ENCODE data around the gene NABP1. TPM values are rescaled to one million over a fixed set of nuclear protein-coding genes. Genes with fewer than 3 reads are reported as not detected.

Gene NABP1
- total RNA-seq, 2 experiments from 2014 or later = 52.4 to 53.9 TPM

GRCh38 chr2:191680639-191681038 is 2.7 kb downstream of the NABP1 start:
- ChIA-PET POLR2A (interaction anchor here (0.6 to 1.6 kb wide), 6 partner anchors 8 to 567 kb away, joined by 3 to 24 read pairs (median 4); no protein-coding TSS in a partner anchor), CTCF (interaction anchor here (1.0 to 2.8 kb wide), 4 partner anchors 11 to 114 kb away, joined by 3 to 8 read pairs (median 6); no protein-coding TSS in a partner anchor)
- H3K4me3 Mint-ChIP-seq = peak overlapping the region; percentile 97
- peaks cover 56% of the 10 kb centered on the region for H3K36me3 Mint-ChIP-seq (ENCODE audit: low read depth)
- DNase-seq = no peak
- H3K4me1 Mint-ChIP-seq = peaks cover 58% of the 10 kb centered on the region
- no peaks in the 10 kb centered on the region for H3K9me3 Mint-ChIP-seq (ENCODE audit: low read depth)
- H3K27ac Mint-ChIP-seq = peak overlapping the region; percentile 99
- intact Hi-C loops (cut with DNase I, micrococcal nuclease) = loop anchor here (2.0 to 10.0 kb wide), 3 partner anchors 108 to 508 kb away; no protein-coding TSS in a partner anchor
- ATAC-seq = no peak
- H3K27me3 Mint-ChIP-seq = no peaks in the 10 kb centered on the region

GRCh38 chr2:191682126-191682525 is 4.2 kb downstream of the NABP1 start:
- POLR2A ChIA-PET = interaction anchor here (0.7 to 1.6 kb wide), 2 partner anchors 44 to 78 kb away, joined by 3 to 9 read pairs; no protein-coding TSS in a partner anchor

DNA sequence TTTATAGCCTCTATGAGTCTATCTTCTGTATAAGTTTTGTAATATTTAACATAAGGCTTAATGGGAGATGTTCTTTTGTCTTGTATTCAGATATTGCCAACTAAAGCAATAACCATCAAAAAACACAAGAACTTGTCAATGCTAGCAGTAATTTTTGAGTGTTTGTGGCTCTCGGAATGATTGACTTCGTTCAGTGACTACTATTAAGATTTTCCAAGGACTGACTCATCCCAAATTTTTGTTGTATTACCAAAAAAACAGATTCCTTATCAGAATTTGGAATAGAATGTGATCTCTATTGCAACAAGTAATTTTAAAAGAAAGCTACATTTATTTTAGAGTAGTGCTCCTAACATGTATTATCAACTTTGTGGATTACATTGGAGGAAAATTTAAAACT is 8.1 kb downstream of the NABP1 start:
- Mint-ChIP-seq H3K27me3 (no peaks in the 10 kb centered on the region), H3K9me3 (ENCODE audit: low read depth) (no peaks in the 10 kb centered on the region), H3K4me3 (no peak overlapping the region), H3K4me1 (peaks cover 87% of the 10 kb centered on the region), H3K36me3 (ENCODE audit: low read depth) (peaks cover 66% of the 10 kb centered on the region), H3K27ac (peak overlapping the region; percentile 70)
- DNase-seq (no peak), ATAC-seq (no peak)
- CTCF ChIA-PET = interaction anchor here (0.6 to 1.7 kb wide), 6 partner anchors 45 to 131 kb away, joined by 3 to 4 read pairs (median 3); no protein-coding TSS in a partner anchor
- intact Hi-C loops (cut with DNase I, micrococcal nuclease) = loop anchor here in 1 of 2 experiments (10.0 kb wide), 1 partner anchor 491 kb away; no protein-coding TSS in a partner anchor
- POLR2A ChIA-PET = interaction anchor here (0.7 kb wide), 1 partner anchor 54 kb away, joined by 6 read pairs; no protein-coding TSS in a partner anchor

More at GRCh38 chr2:191682126-191682525, 4.2 kb downstream of the NABP1 start:
- H3K27ac Mint-ChIP-seq = peak overlapping the region; percentile 80
- ATAC-seq = peak; percentile 20
- H3K4me1 Mint-ChIP-seq = peaks cover 56% of the 10 kb centered on the region
- no peaks in the 10 kb centered on the region for H3K9me3 Mint-ChIP-seq (ENCODE audit: low read depth)
- DNase-seq = no peak
- intact Hi-C loops (cut with DNase I, micrococcal nuclease) = loop anchor here (1.0 to 10.0 kb wide), 4 partner anchors 8 to 510 kb away; no protein-coding TSS in a partner anchor
- peaks cover 69% of the 10 kb centered on the region for H3K36me3 Mint-ChIP-seq (ENCODE audit: low read depth)
- CTCF ChIA-PET = interaction anchor here (0.7 to 2.8 kb wide), 5 partner anchors 9 to 115 kb away, joined by 3 to 12 read pairs (median 6); no protein-coding TSS in a partner anchor
- H3K27me3 Mint-ChIP-seq = no peaks in the 10 kb centered on the region
- H3K4me3 Mint-ChIP-seq = peak overlapping the region; percentile 60

GRCh38 chr2:191686729-191687128 is 8.8 kb downstream of the NABP1 start:
- no peak for DNase-seq
- ChIA-PET POLR2A (interaction anchor here (0.8 kb wide), 1 partner anchor 21 kb away, joined by 4 read pairs; no protein-coding TSS in a partner anchor), CTCF (interaction anchor here (0.6 to 1.3 kb wide), 3 partner anchors 42 to 69 kb away, joined by 3 to 4 read pairs (median 3); no protein-coding TSS in a partner anchor)
- no peaks in the 10 kb centered on the region for H3K27me3 Mint-ChIP-seq
- no peak for ATAC-seq
- no peaks in the 10 kb centered on the region for H3K9me3 Mint-ChIP-seq (ENCODE audit: low read depth)
- H3K27ac Mint-ChIP-seq = peak overlapping the region; percentile 70
- H3K4me3 Mint-ChIP-seq = no peak overlapping the region
- peaks cover 86% of the 10 kb centered on the region for H3K4me1 Mint-ChIP-seq
- H3K36me3 Mint-ChIP-seq (ENCODE audit: low read depth) = peaks cover 62% of the 10 kb centered on the region
- intact Hi-C loops (cut with DNase I, micrococcal nuclease) = loop anchor here in 1 of 2 experiments (10.0 kb wide), 1 partner anchor 492 kb away; no protein-coding TSS in a partner anchor

GRCh38 chr2:191687867-191688266 is 9.9 kb downstream of the NABP1 start:
- DNase-seq = peak; percentile 34
- Mint-ChIP-seq H3K27me3 (no peaks in the 10 kb centered on the region), H3K4me3 (no peak overlapping the region), H3K9me3 (ENCODE audit: low read depth) (no peaks in the 10 kb centered on the region), H3K27ac (peak overlapping the region; percentile 89), H3K36me3 (ENCODE audit: low read depth) (peaks cover 51% of the 10 kb centered on the region), H3K4me1 (peaks cover 74% of the 10 kb centered on the region)
- ChIA-PET CTCF (interaction anchor here (0.7 to 1.9 kb wide), 8 partner anchors 11 to 134 kb away, joined by 3 to 9 read pairs (median 4); no protein-coding TSS in a partner anchor), POLR2A (interaction anchor here (1.0 to 1.5 kb wide), 3 partner anchors 8 to 12 kb away, joined by 4 to 13 read pairs (median 6); partner anchors contain the start of gene NABP1)
- intact Hi-C loops (cut with DNase I, micrococcal nuclease) = loop anchor here (1.0 to 10.0 kb wide), 3 partner anchors 9 to 493 kb away; no protein-coding TSS in a partner anchor
- ATAC-seq = peak; percentile 10

DNA sequence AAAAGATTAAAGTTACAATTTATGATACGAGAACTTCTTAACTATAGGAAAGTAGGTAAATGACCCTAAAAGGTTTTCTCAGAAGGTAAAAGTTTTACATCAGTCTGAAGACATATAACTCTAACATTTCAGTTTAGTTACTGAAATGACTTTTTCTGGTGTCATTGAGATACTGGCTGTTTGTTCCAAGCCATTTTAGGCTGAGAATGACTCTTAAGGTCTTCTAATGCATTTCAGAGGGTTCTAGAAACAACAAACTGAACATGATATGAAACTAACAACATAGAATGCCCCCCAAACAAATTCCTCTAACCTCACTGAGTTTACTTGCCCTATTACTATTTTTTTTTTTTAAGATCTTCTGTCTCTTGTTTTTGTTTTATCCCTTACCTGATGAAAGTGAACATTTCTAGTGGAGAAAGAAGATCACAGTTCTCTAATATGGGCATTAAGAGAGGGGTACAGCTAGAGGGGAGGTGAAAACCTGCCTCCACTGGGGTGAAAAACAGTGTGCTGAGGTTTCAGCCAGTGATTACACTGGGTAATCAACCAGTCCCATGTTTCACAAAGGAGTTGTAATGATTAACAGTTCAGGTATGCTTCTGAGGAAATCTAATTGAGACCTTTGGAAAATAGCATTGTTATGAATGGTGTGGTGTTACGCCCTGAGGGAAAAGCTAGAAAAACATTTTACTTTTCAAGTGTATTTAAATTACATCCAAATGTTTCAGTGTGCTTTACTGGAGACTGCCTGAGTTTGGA is 11.2 kb downstream of the NABP1 start:
- peak overlapping the region; percentile 89 for H3K27ac Mint-ChIP-seq
- peak; percentile 60 for ATAC-seq
- ChIA-PET CTCF (interaction anchor here (0.8 to 1.9 kb wide), 8 partner anchors 16 to 474 kb away, joined by 3 to 9 read pairs (median 3); no protein-coding TSS in a partner anchor), POLR2A (interaction anchor here (1.0 to 1.5 kb wide), 3 partner anchors 9 to 13 kb away, joined by 4 to 13 read pairs (median 6); partner anchors contain the start of gene NABP1)
- intact Hi-C loops (cut with DNase I, micrococcal nuclease) = loop anchor here (1.0 to 10.0 kb wide), 3 partner anchors 10 to 494 kb away; no protein-coding TSS in a partner anchor
- no peaks in the 10 kb centered on the region for H3K9me3 Mint-ChIP-seq (ENCODE audit: low read depth)
- no peak for DNase-seq
- H3K36me3 Mint-ChIP-seq (ENCODE audit: low read depth) = peaks cover 48% of the 10 kb centered on the region
- H3K4me3 Mint-ChIP-seq = no peak overlapping the region
- H3K27me3 Mint-ChIP-seq = no peaks in the 10 kb centered on the region
- H3K4me1 Mint-ChIP-seq = peaks cover 71% of the 10 kb centered on the region

DNA sequence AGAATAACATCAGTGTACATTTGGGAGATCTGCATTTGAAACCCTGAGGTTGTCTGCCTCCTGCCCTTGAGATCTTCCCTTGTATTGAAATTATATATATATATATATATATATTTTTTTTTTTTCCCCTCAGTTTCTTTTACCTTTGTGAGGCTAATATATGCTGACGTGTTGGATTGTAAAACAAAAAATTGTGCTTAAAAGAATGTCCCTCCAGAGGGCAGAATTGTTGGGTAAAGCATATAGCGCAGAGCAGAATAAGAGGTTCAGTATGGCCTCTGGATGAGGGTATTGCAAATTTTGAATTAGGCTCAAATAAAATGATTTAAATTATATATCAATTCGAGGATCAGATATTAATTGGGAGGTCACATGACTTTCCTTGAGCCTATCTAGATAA is 12.4 kb downstream of the NABP1 start:
- ChIA-PET CTCF (interaction anchor here (1.2 to 1.5 kb wide), 2 partner anchors 125 to 472 kb away, joined by 3 read pairs; no protein-coding TSS in a partner anchor), POLR2A (no interaction called here)
- Mint-ChIP-seq H3K36me3 (ENCODE audit: low read depth) (peaks cover 46% of the 10 kb centered on the region), H3K27me3 (no peaks in the 10 kb centered on the region), H3K4me1 (peaks cover 65% of the 10 kb centered on the region), H3K4me3 (no peak overlapping the region), H3K27ac (no peak overlapping the region), H3K9me3 (ENCODE audit: low read depth) (no peaks in the 10 kb centered on the region)
- ATAC-seq (no peak), DNase-seq (no peak)
- intact Hi-C loops (cut with DNase I, micrococcal nuclease) = loop anchor here (1.0 to 2.0 kb wide), 2 partner anchors 8 to 54 kb away; no protein-coding TSS in a partner anchor

GRCh38 chr2:191691016-191691735 is 13.2 kb downstream of the NABP1 start:
- H3K4me1 Mint-ChIP-seq = peaks cover 56% of the 10 kb centered on the region
- peaks cover 43% of the 10 kb centered on the region for H3K36me3 Mint-ChIP-seq (ENCODE audit: low read depth)
- POLR2A ChIA-PET = no interaction called here
- CTCF ChIA-PET = interaction anchor here (0.6 to 2.8 kb wide), 20 partner anchors 10 to 471 kb away, joined by 3 to 41 read pairs (median 4); no protein-coding TSS in a partner anchor
- H3K27ac Mint-ChIP-seq = peak overlapping the region; percentile 77
- H3K27me3 Mint-ChIP-seq = no peaks in the 10 kb centered on the region
- ATAC-seq = peak; percentile 43
- DNase-seq = peak; percentile 58
- intact Hi-C loops (cut with DNase I, micrococcal nuclease) = loop anchor here (1.0 to 2.0 kb wide), 4 partner anchors 54 to 136 kb away; no protein-coding TSS in a partner anchor
- peak overlapping the region; percentile 25 for H3K4me3 Mint-ChIP-seq
- H3K9me3 Mint-ChIP-seq (ENCODE audit: low read depth) = no peaks in the 10 kb centered on the region

GRCh38 chr2:191691898-191692297 is 14.0 kb downstream of the NABP1 start:
- H3K36me3 Mint-ChIP-seq (ENCODE audit: low read depth) = peaks cover 37% of the 10 kb centered on the region
- no peak overlapping the region for H3K4me3 Mint-ChIP-seq
- H3K9me3 Mint-ChIP-seq (ENCODE audit: low read depth) = no peaks in the 10 kb centered on the region
- H3K27me3 Mint-ChIP-seq = no peaks in the 10 kb centered on the region
- DNase-seq (no peak), ATAC-seq (no peak)
- ChIA-PET POLR2A (no interaction called here), CTCF (interaction anchor here (0.9 to 2.8 kb wide), 15 partner anchors 10 to 470 kb away, joined by 3 to 41 read pairs (median 4); no protein-coding TSS in a partner anchor)
- peaks cover 50% of the 10 kb centered on the region for H3K4me1 Mint-ChIP-seq
- H3K27ac Mint-ChIP-seq = no peak overlapping the region
- intact Hi-C loops (cut with DNase I, micrococcal nuclease) = loop anchor here (1.0 to 2.0 kb wide), 4 partner anchors 55 to 137 kb away; no protein-coding TSS in a partner anchor

- no peak overlapping the region for H3K4me3 Mint-ChIP-seq
- H3K9me3 Mint-ChIP-seq (ENCODE audit: low read depth) = no peaks in the 10 kb centered on the region
- peaks cover 33% of the 10 kb centered on the region for H3K36me3 Mint-ChIP-seq (ENCODE audit: low read depth)
- peaks cover 44% of the 10 kb centered on the region for H3K4me1 Mint-ChIP-seq
- no peak for DNase-seq
- POLR2A ChIA-PET = no interaction called here
- intact Hi-C loops (cut with DNase I, micrococcal nuclease) = no loop called here
- no peak for ATAC-seq
- CTCF ChIA-PET = interaction anchor here (1.3 to 2.8 kb wide), 7 partner anchors 16 to 469 kb away, joined by 3 to 41 read pairs (median 4); no protein-coding TSS in a partner anchor
- no peaks in the 10 kb centered on the region for H3K27me3 Mint-ChIP-seq
- H3K27ac Mint-ChIP-seq = no peak overlapping the region
Observed at GRCh38 chr2:191692502-191693115, 14.7 kb downstream of the NABP1 start.
